Iris pigment epithelial cell (primary cell): Measurements from ENCODE around the gene DNAJC12.
"Not testable (repeated sequence)": the region's sequence is repeated elsewhere in the genome, so short reads cannot be mapped to it uniquely, and the experiment has no call there.

Experiments
- DNase-seq: peaks from one replicate; pipeline ENCODE4 v3.0.0-alpha.2; 2011; ENCODE audit warnings: low read depth

DNAJC12 gene

DNA sequence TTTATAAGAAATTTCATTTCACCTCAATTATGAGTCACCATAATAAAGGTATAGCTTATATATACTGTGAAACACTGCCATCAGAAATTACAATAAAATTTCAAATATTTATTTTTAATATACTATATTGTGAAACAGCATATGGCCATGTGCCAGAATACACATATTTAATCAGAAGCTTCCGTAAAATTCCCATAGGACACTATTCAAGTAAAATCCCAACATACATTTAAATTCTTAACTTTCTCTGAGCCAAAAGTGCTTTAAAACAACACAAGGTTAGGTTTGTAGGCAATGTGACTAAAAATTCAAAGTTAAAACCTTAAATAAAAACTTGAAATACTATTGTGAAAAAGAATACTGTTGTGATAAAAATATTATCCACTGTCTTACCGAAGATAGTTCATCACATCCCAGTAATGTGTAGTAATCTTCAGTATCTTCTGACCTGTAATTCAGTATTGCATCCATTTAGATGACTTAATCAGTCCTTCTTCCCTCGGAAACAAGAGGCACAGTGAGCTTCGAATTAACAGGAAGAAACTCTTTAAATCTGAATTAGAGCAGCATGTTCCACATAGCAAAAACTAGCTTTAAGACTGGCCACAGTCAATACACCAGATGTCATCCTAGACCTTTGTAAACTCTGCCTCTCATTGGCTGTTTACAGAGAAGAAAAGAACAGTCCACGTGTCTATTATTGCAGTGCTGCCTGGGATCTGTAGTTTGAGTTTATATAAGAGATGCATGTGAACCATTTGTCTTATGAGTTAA lies at the start of gene DNAJC12:
Gene DNAJC12, minus strand, starts transcription at position 648 of the 774 bp plus-strand sequence. Its CDS starts 177 bp downstream, at position 471.
- peak; percentile 84 for DNase-seq

DNA sequence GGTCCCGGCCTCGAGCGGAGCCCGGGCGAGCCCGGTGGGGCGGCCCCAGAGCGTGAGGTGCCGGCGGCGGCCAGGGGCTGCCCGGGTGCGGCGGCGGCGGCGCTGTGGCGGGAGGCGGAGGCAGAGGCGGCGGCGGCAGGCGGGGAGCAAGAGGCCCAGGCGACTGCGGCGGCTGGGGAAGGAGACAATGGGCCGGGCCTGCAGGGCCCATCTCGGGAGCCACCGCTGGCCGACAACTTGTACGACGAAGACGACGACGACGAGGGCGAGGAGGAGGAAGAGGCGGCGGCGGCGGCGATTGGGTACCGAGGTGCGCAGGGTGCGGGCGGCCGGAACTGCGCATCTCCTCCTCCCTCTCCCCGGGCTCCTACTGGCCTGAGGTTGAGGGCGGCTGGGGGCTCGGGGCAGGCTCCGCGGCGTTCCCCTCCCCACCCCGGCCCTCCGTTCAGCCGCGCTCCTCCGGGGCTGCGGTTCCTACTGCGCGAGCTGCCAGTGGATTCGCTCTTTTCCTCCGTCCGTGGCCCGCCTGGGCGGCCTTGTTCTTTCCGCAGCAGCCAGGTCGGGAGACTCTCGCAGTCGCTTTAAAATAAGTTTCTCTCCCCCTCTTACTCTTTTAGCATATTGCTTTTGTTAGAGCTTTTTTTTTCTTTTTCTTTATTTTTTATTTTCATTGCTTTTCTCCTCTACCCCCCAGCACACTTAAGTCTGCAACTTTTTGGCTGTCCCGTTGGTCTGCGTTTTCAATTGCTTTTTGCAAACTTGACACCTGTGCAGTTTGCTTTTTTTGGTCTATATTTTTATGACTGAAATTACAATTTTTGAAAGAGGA lies 47.1 kb upstream of the DNAJC12 start:
- DNase-seq: peak; percentile 79

DNA sequence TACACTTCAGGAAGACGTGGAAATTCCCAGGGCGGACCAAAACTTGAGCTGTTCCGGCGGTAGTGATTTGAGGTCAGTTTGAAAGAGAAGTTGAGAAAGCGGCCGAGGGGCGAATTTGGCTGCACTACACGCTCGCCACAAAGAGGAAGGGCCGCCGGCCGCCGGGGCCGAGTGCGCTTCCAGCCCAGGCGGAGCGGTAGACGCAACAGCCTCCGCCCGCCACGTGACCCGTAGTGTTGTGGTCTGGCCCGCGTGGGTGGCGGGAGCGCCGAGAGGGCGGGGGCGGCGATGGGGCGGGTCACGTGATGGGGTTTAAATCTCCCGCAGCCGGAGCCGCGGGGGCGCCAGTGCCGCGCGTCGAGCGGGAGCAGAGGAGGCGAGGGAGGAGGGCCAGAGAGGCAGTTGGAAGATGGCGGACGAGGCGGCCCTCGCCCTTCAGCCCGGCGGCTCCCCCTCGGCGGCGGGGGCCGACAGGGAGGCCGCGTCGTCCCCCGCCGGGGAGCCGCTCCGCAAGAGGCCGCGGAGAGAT lies 46.4 kb upstream of the DNAJC12 start, which contains the start of gene SIRT1:
Gene SIRT1, plus strand, starts transcription at position 344 of the 529 bp plus-strand sequence. Its CDS starts 66 bp downstream, at position 410.
- DNase-seq: peak; percentile 96

DNA sequence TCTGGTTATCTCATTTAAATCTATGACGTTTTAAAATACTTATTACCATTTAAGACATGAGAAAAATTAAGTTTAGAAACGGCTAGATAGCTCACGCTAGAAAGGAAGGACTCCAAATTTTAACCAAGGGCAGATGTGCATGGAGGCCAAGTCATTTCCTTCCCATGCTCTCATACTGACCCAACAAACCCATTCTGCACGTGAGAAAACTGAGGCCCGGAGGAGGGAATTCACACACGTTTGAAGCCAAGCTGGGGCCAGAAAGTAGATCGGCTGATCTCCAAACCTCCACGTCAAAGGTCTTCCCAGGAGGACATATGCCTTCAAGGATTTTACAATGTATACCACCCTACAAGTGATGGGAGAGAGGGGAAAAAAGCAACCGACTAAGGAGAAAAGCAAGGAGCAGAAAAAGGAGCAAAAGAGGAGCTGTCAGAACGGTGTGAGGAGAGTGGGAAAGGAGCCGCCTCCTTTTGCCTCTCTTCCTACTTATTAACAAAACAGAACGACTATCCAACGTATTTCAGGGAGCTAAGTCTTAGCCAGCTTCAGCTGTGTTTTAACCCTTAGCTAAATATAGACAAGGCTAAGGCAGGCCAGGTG lies 45.8 kb upstream of the DNAJC12 start:
- peak; percentile 15 for DNase-seq

DNA sequence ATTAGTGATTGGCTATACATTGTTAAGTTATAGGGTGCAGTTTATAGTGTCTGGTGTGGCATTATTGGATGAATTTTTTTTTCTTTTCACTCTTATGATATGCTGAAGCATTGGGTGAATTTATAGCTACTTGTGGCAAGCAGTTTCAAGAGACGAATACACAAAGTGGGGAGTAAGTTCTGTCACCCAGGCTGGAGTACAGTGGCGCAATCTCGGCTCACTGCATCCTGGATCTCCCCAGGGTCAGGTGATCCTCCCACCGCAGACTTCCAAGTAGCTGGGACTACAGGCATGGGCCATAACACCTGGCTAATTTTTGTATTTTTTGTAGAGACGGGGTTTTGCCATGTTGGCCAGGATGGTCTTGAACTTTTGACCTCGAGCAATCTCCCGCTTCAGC lies 40.1 kb upstream of the DNAJC12 start:
- DNase-seq: no peak

DNA sequence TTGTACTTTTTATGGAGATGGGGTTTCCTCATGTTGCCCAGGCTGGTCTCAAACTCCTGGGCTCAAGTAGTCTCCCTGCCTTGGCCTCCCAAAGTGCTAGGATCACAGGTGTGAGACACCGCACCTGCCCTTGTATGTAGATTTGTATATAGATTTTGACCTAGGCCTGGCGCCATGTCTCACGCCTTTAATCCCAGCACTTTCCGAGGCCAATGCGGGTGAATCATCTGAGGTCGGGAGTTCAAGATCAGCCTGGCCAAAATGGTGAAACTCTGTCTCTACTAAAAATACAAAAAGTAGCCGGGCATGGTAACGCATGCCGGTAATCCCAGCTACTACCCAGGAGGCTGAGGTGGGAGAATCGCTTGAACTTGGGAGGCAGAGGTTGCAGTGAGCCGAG lies 39.4 kb upstream of the DNAJC12 start:
- DNase-seq: not testable (repeated sequence)

DNA sequence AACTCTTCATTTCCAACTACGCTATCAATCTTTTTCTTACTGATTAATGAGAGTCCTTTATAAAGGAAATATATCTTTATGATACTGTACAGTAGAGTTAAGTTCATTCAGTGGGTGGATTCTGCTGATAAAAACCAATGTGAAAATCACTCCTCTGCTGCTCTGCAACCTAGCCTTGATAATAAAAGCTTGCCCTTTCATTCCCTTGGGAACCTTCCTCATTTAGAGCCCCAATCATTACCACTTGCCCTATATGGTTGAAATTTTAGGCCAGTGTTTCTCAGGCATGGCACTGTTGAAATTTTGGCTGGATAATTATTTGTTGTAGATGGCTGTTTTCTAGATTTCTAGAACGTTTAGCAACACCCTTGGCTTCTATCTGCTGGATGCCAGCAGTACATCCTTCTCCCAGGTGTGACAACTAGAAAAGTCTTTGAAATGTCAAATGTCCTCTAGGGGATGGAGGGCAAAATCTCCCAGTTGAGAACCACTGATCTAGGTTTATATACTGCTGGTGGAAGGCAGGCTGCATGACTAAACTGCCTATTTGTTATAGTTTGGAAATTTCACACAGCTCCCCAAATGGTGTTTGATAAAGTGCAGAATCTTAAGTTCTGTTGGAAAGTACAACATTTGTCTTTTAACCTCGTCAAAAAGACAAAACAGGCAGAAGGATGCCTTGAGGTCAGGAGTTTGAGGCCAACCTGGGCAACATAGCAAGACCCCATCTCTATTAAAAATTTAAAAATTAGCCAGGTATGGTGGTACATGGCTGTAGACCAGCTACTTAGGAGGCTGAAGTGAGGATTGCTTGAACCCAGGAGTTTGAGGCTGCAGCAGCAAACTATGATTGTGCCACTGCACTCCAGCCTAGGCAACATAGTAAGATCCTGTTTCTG lies 37.6 kb upstream of the DNAJC12 start:
- DNase-seq: no peak

DNA sequence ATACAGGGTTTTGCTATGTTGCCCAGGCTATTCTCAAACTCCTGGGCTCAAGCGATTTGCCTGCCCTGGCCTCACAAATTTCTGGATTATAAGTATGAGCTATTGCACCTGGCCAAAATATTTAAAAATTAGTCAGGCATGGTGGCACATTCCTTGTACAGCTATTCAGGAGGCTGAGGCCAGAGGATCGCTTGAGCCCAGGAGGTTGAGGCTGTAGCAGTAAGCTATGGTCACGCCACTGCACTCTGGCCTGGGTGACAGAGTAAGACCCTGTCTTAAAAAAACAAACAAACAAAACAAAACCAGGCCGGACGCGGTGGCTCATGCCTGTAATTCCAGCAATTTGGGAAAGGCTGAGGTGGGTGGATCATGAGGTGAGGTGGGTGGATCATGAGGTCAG lies 32.0 kb upstream of the DNAJC12 start:
- DNase-seq: no peak

DNA sequence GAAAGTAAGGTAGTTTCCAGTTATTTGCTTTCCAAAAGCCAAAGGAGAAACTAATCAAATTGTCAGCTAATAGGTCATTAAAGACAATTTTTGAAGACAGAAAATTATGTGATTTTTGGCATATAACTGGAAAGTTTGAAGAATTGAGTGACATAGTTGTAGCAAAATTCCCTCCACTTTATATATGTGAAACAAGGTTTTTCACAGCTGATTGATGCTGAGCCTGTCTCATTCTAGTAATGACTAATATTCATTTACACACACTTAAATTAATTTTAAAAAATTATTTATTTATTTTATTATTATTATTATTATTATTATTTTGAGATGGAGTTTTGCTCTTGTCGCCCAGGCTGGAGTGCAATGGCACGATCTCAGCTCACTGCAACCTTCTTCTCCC lies 30.1 kb upstream of the DNAJC12 start:
- no peak for DNase-seq

DNA sequence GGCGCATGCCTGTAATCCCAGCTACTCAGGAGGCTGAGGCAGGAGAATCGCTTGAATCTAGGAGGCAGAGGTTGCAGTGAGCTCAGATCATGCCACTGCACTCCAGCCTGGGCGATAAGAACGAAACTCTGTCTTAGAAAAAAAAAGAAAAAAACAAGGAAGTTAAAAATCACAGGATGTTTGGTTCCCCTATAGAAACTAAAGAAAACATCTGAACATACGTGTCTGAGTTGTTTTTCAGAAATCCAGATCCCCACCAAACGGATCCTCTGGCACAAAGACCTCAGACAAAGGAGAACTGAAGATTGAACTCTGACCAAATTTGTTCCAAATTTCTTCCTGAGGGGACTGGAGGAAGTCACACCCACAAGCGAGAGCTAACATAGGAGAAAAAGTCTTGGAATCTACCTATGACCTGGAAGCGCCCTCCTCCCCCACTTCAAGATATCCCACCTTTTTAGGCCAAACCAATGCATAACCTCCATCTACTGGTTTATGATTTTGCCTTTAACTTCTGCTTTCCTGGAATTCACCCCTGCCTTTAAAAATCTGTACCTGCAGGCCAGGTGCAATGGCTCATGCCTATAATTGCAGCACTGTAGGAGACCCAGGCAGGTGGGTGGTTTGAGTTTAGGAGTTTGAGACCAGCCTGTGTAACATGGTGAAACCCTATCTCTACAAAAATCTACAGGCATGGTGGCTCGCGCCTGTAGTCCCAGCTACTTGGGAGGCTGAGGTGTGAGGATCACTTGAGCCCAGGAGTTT lies 26.8 kb upstream of the DNAJC12 start:
- DNase-seq: no peak

DNA sequence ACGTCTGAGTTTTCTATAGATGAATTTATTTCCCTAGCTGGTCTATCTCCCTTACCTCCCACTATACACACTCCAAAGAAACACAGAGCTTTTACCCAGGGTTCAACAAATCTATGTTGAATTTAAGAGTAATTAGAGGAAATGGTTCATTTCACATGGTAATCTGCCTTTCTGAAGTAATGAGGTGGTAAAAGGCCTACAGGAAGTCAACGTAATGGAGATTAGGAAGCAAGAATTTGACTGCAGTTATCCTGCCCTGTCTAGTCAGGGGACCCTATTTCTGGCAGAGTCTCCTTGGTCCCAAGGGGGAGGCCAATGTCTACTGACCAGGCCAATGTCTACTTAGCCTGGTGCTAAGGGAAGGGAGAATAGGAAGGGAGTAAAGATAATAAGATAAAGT lies 25.1 kb upstream of the DNAJC12 start:
- no peak for DNase-seq

DNA sequence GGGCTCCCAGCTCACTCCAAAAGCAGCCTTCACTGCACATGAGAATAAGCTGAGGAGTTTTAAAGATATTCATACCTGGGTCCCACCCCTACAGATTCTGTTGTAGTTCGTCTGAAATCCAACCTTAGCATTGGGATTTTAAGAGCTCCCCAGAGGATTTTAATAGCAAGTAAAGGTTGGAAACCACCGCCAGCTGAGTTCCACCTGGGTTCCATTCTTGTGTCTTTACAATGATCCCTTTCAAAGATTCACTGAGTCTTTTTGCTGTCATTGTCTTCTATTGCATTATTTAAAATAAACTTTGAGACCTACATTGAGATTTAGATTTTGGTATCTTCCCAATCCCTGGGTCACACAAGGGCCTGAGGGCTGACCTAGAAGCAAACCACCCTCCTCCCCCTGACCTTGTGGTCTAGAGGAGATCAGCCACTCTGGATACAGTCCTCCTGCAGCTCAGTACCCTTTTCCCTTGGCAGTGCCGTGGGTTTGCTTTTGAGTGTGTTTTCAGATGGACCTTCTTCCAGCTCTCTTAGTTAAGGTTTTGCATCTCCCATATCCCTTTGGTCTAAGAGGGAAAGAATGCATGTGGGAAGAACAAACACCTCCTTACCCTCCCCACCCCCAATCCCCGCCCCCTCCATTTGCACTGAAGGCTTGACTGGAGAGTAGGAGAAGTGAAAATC lies 23.9 kb upstream of the DNAJC12 start:
- DNase-seq: no peak

DNA sequence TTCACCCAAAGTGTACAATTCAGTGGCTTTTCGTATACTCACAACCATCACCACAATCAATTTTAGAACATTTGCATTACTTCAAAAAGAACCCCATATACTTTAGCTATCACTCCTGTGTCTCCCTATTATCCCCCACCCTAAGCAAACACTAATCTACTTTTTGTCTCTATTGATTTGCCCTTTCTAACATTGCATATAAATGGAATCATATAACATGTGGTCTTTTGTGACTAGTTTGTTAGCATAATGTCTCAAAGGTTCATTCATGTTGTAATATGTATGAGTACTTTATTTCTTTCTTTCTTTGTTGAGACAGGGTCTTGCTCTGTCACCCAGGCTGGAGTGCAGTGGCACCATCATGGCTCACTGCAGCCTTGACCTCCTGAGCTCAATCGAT lies 21.0 kb upstream of the DNAJC12 start:
- no peak for DNase-seq

DNA sequence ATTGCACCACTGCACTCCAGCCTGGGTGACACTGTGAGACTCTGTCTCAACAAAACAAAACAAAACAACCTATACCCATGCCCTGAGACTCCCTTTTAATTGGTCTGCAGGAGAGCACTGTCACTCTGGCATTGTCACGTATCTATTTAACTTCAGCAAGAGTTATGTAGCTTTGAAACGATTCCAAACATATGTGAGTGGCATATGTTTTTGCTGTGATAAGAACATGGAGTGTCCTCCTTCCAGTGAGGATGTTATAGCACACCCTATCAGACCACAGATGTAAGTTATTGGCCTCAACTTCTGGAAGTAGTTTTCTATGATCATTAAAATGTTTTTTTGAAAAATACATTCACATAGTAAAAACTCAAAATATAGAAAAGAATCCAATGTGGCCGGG lies 15.5 kb upstream of the DNAJC12 start:
- DNase-seq: no peak

DNA sequence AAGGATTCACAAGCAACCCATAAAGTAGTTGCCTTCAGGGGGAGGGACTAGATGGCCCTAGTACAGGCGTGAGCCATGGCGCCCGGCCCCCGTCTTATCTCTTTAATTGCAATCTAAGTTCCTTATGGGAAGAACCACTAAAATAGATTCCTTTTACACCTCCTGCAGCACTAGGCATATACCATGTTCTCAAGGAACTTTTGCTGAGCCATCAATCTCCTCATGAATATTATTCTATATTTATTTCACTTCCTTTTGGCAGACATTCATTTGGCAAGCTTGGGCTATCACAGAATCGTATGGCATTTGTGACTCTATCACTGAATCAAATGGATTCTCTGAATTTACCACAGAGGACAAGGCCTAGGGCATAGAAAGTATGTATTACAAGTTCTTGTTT lies 14.8 kb upstream of the DNAJC12 start:
- DNase-seq: no peak

DNA sequence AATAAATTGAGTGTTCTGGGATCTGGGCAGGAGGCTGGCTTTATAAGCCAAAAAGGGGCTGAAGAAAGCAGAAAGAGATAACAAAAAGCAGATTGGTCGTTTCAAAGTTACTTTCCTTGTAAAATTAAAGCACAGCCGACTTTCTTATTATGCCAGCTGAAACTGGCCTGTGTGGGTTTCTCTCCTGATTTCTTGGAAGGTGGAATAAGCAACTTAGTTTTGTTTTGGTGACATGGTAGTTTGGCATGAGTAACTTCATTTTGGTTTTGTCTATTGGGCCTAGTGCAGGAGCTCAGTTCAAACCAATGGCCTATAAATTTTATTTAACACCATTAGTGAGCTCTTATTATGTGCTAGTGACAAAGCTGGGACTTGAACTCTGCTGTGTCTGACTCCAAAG lies 13.2 kb upstream of the DNAJC12 start:
- DNase-seq: no peak

DNA sequence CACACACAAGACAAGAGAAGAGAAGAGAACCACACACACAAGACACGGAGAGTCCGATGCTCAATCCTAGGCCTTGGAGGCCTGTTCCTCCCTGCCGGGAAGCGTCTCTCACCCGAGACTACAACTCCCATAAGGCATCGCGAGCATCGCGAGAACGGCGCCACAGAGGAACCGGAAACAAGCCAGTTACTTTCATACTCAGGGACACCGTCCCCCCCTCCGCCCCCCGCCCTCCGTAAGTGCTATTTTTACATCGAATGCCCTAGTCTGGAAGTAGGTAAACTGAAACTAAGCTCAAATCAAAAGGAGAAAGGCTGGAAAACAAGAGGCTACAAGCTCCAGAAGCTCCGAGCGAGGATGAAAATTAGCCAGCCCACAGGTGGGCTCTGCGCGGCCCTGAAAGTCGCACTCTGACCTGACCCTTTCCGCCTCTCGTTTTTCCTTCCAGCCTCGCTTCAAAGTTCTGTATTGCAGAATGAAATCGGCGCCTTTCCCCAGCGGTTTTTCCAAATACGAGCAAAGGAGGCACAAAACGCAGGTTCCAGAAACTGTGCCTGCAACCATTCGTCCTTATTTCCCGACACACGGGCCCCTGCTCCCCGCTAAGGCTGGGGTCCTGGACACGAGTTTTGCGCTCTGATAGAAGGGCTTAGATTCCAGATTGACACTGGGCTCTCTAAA lies 11.5 kb upstream of the DNAJC12 start:
- peak; percentile 95 for DNase-seq

DNA sequence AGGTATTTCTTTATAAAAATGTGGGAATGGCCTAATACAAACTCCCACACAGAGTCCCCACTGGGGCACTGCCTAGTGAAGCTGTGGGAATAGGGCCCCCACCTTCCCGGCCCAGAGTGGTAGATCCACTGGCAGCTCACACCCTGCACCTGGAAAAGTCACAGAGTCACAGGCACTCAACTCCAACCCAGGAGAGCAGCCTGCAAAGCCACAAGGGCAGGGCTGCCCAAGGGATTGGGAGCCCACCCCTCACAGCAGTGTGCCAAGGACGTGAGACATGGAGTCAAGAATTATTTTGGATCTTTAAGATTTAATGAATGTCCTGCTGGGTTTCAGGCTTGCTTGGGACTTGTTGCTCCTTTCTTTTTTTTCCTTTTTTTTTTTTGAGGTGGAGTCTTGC lies 5.3 kb upstream of the DNAJC12 start:
- no peak for DNase-seq

DNA sequence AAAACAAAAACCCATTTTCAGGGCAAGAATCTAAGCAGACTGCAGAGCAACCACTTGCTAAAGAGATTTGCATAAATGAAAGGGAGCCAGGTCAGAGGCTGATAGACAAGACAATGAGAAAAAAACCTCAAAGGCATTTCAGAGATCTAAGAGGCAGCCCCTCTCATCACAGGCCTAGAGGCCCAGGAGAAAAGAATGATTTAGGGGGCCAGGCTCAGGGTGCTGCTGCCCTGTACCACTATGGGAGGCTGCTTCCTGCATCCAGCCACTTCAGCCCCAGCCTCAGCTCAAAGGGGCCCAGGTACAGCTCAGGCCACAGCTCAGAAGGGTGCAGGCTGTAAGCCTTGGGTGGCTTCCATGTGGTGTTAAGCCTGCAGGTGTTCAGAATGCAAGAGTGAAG lies 3.7 kb upstream of the DNAJC12 start:
- no peak for DNase-seq

DNA sequence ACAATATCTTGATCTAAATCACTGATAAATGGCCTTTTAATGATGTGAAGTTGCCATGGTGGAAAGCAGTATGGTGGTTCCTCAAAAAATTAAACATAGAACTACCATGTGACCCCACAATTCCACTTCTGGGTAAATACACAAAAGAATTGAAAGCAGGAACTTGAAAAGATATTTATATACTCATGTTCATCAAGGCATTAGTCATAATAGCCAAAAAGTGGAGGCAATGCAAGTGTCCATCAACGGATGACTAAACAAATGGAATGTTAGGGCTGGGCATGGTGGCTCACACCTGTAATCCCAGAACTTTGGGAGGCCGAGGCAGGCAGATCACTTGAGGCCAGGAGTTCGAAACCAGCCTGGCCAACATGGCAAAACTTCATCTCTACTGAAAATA lies 2.0 kb upstream of the DNAJC12 start:
- peak; percentile 46 for DNase-seq
